ENCODE results near the gene LRP1B. TPM values are rescaled to one million over a fixed set of nuclear protein-coding genes. Genes with fewer than 3 reads are reported as not detected.
"Not testable (repeated sequence)": the region's sequence is repeated elsewhere in the genome, so short reads cannot be mapped to it uniquely, and the experiment has no call there.

LRP1B gene
- polyA plus RNA-seq, 1 of the 3 experiments (the other 2 are of a cell fraction), result 0.28 TPM

- H3K27ac ChIP-seq (ENCODE audit: low read depth in 2 of 2, low read length in 1 of 2), result no peak overlapping the region
- H3K4me1 ChIP-seq (ENCODE audit: control insufficient read depth in 1 of 2, insufficient read depth in 2 of 2, low read depth in 1 of 2, low read length in 1 of 2), result no peaks in the 10 kb centered on the region
- H3K27me3 ChIP-seq (ENCODE audit: insufficient read depth), result no peaks in the 10 kb centered on the region
- no peaks in the 10 kb centered on the region for H4K20me1 ChIP-seq (ENCODE audit: insufficient read depth)
- ChIA-PET POLR2A (no interaction called here), CTCF (interaction anchor here (0.5 kb wide), 1 partner anchor 9 kb away, joined by 3 read pairs; no protein-coding TSS in a partner anchor)
- no peaks in the 10 kb centered on the region for H3K36me3 ChIP-seq (replicated peaks in 1 of 2; ENCODE audit: control insufficient read depth in 1 of 2, insufficient read depth in 2 of 2, low read length in 1 of 2)
- no peaks in the 10 kb centered on the region for H3F3A ChIP-seq (replicated peaks; ENCODE audit: insufficient read depth)
- TF ChIP-seq YY1 (IDR thresholded peaks at IDR 0.05; ENCODE audit: low read depth) (no peak), RXRA (IDR thresholded peaks at IDR 0.05; ENCODE audit: borderline replicate concordance, low read depth) (no peak), USF2 (IDR thresholded peaks at IDR 0.05; ENCODE audit: borderline replicate concordance, low read depth, low read length) (no peak), GABPA (IDR thresholded peaks at IDR 0.05; ENCODE audit: low read depth) (no peak)
- H3K9me2 ChIP-seq, result no peaks in the 10 kb centered on the region
- H3K9me3 ChIP-seq, result no peaks in the 10 kb centered on the region
- H2AFZ ChIP-seq (ENCODE audit: low read depth), result no peak overlapping the region
- 53% methylated on average over 1 of the region's 1 CpG for whole genome bisulfite sequencing (ENCODE audit: low lambda C conversion rate)
- H3K79me2 ChIP-seq (ENCODE audit: insufficient read depth), result no peaks in the 10 kb centered on the region
- H3K4me2 ChIP-seq, result no peak overlapping the region
- no peak for DNase-seq
- H3K9ac ChIP-seq, result no peak overlapping the region
- no peak overlapping the region for H3K4me3 ChIP-seq (ENCODE audit: low read depth in 2 of 2, low read length in 1 of 2)
Observed at GRCh38 chr2:140416577-140416976, 1714.2 kb downstream of the LRP1B start.

- TF ChIP-seq GATA2 (CRISPR knock-in tag; IDR thresholded peaks at IDR 0.05), result peak; percentile 68
- POLR2A ChIA-PET; H4K20me1 ChIP-seq (ENCODE audit: insufficient read depth); H2AFZ ChIP-seq (ENCODE audit: low read depth); H3K4me2 ChIP-seq; H3K79me2 ChIP-seq (ENCODE audit: insufficient read depth); H3K36me3 ChIP-seq (replicated peaks in 1 of 2; ENCODE audit: control insufficient read depth in 1 of 2, insufficient read depth in 2 of 2, low read length in 1 of 2); H3K9me3 ChIP-seq; H3K9me2 ChIP-seq; H3K4me1 ChIP-seq (ENCODE audit: control insufficient read depth in 1 of 2, insufficient read depth in 2 of 2, low read depth in 1 of 2, low read length in 1 of 2); CTCF ChIA-PET; DNase-seq; H3K27ac ChIP-seq (ENCODE audit: low read depth in 2 of 2, low read length in 1 of 2); H3K27me3 ChIP-seq (ENCODE audit: insufficient read depth); H3K4me3 ChIP-seq (ENCODE audit: low read depth in 2 of 2, low read length in 1 of 2); H3K9ac ChIP-seq; H3F3A ChIP-seq (replicated peaks; ENCODE audit: insufficient read depth): not testable (repeated sequence)
- 35% methylated on average over 4 of the region's 4 CpGs for WGBS (ENCODE audit: low lambda C conversion rate)
Observed at GRCh38 chr2:140415035-140415434, 1715.8 kb downstream of the LRP1B start.

GRCh38 chr2:140410695-140411094 is 1720.1 kb downstream of the LRP1B start:
- no peak for DNase-seq
- Histone ChIP-seq H3K27ac (ENCODE audit: low read depth in 2 of 2, low read length in 1 of 2) (no peak overlapping the region), H2AFZ (ENCODE audit: low read depth) (no peak overlapping the region), H3F3A (replicated peaks; ENCODE audit: insufficient read depth) (no peaks in the 10 kb centered on the region), H3K79me2 (ENCODE audit: insufficient read depth) (no peaks in the 10 kb centered on the region), H4K20me1 (ENCODE audit: insufficient read depth) (no peaks in the 10 kb centered on the region), H3K36me3 (replicated peaks in 1 of 2; ENCODE audit: control insufficient read depth in 1 of 2, insufficient read depth in 2 of 2, low read length in 1 of 2) (no peaks in the 10 kb centered on the region), H3K9ac (no peak overlapping the region), H3K27me3 (ENCODE audit: insufficient read depth) (no peaks in the 10 kb centered on the region), H3K4me2 (no peak overlapping the region), H3K4me1 (ENCODE audit: control insufficient read depth in 1 of 2, insufficient read depth in 2 of 2, low read depth in 1 of 2, low read length in 1 of 2) (no peaks in the 10 kb centered on the region), H3K9me3 (no peaks in the 10 kb centered on the region), H3K9me2 (no peaks in the 10 kb centered on the region), H3K4me3 (ENCODE audit: low read depth in 2 of 2, low read length in 1 of 2) (no peak overlapping the region)
- POLR2A ChIA-PET, result no interaction called here
- CTCF ChIA-PET, result no interaction called here
- WGBS (ENCODE audit: low lambda C conversion rate), result 73% methylated on average over 2 of the region's 2 CpGs
- TF ChIP-seq TEAD4 (IDR thresholded peaks at IDR 0.05; ENCODE audit: borderline replicate concordance, insufficient read depth), result no peak
